Right cardiac atrium (tissue), 5 donors: ENCODE results near the gene AFG3L2. TPM values are rescaled to one million over a fixed set of nuclear protein-coding genes. Genes with fewer than 3 reads are reported as not detected.

Experiments used
- ATAC-seq, 2 donors: fragments of 200-7000 bp; cut with Tn5 transposase; one replicate each; pipeline versions ENCODE4 v1.8.0 to v1.9.1; 2020; ENCODE audit warnings: moderate library complexity in 2 of 2, mild to moderate bottlenecking in 1 of 2
- DNase-seq, 3 donors: peaks; one replicate each; pipeline ENCODE4 v3.0.0-alpha.2; 2020
- H3K27ac ChIP-seq: one replicate; pipeline ENCODE4 v1.5.1; 2013; ENCODE audit warnings: mild to moderate bottlenecking, low read length, control low read depth, moderate library complexity
- H3K27me3 ChIP-seq: one replicate; pipeline ENCODE4 v1.6.1; 2013; ENCODE audit not compliant: control insufficient read depth, insufficient read depth
- H3K4me1 ChIP-seq: one replicate; pipeline ENCODE4 v1.6.1; 2013; ENCODE audit warnings: low read length; ENCODE audit not compliant: control insufficient read depth, insufficient read depth
- H3K4me3 ChIP-seq: one replicate; pipeline ENCODE4 v1.5.1; 2013; ENCODE audit warnings: low read length, control low read depth
- H3K9me3 ChIP-seq: one replicate; pipeline ENCODE4 v1.6.1; 2013; ENCODE audit warnings: low read length; ENCODE audit not compliant: control insufficient read depth
- WGBS: extraction: QIAGEN DNeasy Blood & Tissue Kit; methylation state at CpG from one replicate; pipeline ENCODE4 v1.1.7; 2013; 5-methylcytosine and 5-hydroxymethylcytosine counted together
- intact Hi-C, 4 donors: fragments of 100-400 bp; cut with DNase I; formaldehyde crosslinking; loops; one replicate each; pipeline versions ENCODE4 v1.11.0 to v1.14.0; 2022 to 2023
- polyA plus RNA-seq: library from polyadenylated mRNA; stranded (reverse); fragments of 200-250 nt; gene quantifications from one replicate; pipeline ENCODE4 v1.2.3, GENCODE V29; 2013
- total RNA-seq, 4 donors: library from RNA; stranded (reverse); fragmentation: NEBNext Ultra II Directional; extraction: Animal tissue kit (Norgen Biotek cat#: 25700); gene quantifications; one replicate each; pipeline ENCODE4 v1.2.1, GENCODE V29; 2021
- donor health status: healthy with polysubstance abuse.
- donor health status: DM: no; HTN: yes; CAD: no.
- donor health status: DM: no; HTN: no; CAD: no.
- donor health status: DM: no; HTN: yes; CAD: no; lungs with severe emphysema.
- donor health status: DM: yes; HTN: yes; CAD: no.

AFG3L2 gene
- total and polyA plus RNA-seq, 5 donors = 53.3 to 88.4 (median 75.9) TPM

DNA sequence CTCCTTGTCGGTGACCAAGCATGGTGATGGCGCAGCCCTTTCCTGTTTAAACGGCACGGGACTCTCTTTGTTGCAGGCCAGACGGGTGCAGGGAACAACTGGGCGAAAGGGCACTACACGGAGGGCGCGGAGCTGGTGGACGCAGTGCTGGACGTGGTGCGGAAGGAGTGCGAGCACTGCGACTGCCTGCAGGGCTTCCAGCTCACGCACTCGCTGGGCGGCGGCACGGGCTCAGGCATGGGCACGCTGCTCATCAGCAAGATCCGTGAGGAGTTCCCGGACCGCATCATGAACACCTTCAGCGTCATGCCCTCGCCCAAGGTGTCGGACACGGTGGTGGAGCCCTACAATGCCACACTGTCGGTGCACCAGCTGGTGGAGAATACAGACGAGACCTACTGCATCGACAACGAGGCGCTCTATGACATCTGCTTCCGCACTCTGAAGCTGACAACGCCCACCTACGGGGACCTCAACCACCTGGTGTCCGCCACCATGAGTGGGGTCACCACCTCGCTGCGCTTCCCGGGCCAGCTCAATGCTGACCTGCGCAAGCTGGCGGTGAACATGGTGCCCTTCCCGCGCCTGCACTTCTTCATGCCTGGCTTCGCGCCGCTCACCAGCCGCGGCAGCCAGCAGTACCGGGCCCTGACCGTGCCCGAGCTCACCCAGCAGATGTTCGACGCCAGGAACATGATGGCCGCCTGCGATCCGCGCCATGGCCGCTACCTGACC lies 51.9 kb downstream of the AFG3L2 start:
- Histone ChIP-seq H3K9me3 (no peaks in the 10 kb centered on the region), H3K27me3 (no peaks in the 10 kb centered on the region), H3K4me1 (peaks cover 9% of the 10 kb centered on the region), H3K27ac (no peak overlapping the region), H3K4me3 (no peak overlapping the region)
- WGBS = 97% methylated on average over 58 of the region's 58 CpGs
- intact Hi-C loops = no loop called here
- ATAC-seq = no peak
- peak in 1 of 3 donors; percentile 64 for DNase-seq

DNA sequence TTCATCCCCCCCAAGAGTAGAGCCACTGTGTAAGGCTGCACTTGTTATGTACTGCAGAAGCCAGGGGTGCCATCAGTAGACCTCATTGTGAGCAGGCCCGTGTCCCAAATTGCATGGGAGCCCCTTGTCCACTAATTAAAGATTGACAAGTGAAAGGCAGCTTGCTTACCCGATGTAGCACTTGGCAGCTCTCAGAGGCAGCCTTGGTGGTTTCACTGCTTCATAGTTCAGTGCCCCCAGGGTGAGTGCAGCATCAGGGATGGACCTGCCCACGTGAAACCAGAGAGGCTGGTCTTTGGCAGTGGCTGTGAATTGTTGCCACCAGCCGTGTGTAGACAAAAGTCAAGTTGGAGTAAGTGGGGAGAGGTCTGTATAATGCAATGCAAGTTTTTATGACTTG lies 55.7 kb downstream of the AFG3L2 start:
- WGBS = 47% methylated on average over 4 of the region's 4 CpGs
- peaks cover 8% of the 10 kb centered on the region for H3K4me1 ChIP-seq
- ATAC-seq (no peak), DNase-seq (no peak)
- no peak overlapping the region for H3K4me3 ChIP-seq
- H3K9me3 ChIP-seq = no peaks in the 10 kb centered on the region
- intact Hi-C loops = no loop called here
- no peak overlapping the region for H3K27ac ChIP-seq
- H3K27me3 ChIP-seq = no peaks in the 10 kb centered on the region

DNA sequence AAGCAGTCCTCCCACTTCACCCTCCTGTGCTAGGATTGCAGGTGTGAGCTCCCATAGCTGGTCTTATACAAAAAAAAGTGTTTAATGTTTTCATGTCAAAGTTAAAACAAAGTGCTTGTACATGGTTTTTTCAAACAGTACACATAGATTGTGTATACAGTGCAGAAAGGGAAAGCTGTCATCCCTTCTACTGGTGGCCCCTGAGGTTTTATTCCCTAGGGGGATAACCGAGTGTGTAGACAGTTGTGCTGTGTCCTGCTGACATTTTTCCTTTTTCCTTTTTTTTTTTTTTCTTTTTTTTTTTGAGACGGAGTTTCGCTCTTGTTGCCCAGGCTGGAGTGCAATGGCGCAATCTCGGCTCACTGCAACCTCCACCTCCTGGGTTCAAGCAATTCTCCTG lies 58.2 kb downstream of the AFG3L2 start:
- intact Hi-C loops = loop anchor here in 1 of 4 donors (10.0 kb wide), 1 partner anchor 56 kb away; the partner anchor contains the start of gene AFG3L2
- Histone ChIP-seq H3K4me1 (peaks cover 10% of the 10 kb centered on the region), H3K27ac (peak overlapping the region; percentile 84), H3K9me3 (no peaks in the 10 kb centered on the region), H3K4me3 (no peak overlapping the region), H3K27me3 (no peaks in the 10 kb centered on the region)
- ATAC-seq = no peak
- 63% methylated on average over 5 of the region's 5 CpGs for WGBS
- no peak for DNase-seq

DNA sequence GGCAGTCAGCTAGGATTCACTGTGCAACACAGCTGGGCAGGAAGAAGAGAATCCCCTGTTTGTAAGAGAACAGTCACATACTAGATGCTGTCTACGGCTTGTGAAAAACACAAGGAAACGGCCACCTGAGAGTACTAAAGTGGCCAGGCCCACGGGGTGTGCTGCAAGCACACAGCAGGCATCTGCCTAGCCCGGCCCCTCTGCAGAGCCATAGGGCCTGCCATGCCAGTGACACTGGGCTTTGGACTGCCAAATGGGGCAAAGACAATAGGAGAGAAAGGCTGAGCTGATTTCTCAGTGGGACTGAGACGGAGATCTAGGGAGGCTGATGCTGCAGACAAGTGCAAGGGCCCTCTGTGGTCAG lies 58.7 kb downstream of the AFG3L2 start:
- DNase-seq (no peak), ATAC-seq (peak; percentile 31 to 58)
- intact Hi-C loops = loop anchor here in 1 of 4 donors (10.0 kb wide), 1 partner anchor 56 kb away; the partner anchor contains the start of gene AFG3L2
- Histone ChIP-seq H3K4me3 (no peak overlapping the region), H3K27me3 (no peaks in the 10 kb centered on the region), H3K4me1 (peaks cover 10% of the 10 kb centered on the region), H3K9me3 (no peaks in the 10 kb centered on the region), H3K27ac (peak overlapping the region; percentile 84)
- 25% methylated on average over 5 of the region's 5 CpGs for WGBS

DNA sequence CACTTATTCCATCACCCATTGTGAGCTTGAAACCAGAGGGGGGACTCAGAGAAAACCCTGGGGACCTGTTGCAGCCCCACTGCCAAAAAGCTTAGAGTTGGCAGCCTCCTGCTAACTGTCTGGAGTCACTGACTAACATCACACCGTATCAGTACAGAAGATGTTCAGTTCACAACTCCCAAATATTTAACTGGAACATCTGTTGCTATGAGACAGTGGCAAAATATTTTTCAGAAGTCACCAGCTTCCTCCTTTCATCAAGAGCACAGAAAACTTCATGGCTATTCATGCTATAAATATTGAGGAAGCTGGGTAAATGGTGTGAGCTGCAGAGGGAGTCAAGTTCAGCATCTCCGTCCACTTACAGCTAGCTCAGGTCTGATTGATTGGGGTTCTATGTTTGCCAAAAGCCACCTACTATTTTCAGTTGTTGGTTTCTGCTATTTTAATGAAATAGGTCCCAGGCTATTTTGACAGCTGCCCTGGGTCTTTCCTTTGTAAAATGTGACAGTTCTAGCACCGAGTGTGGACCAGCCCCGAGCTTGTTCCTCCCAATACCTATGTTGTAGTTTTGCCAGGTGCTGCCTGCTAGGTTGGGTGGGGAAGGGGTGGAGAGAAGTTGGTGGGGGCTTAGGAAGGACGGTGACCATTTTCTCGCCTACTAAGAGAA lies 59.2 kb downstream of the AFG3L2 start:
- intact Hi-C loops = loop anchor here in 1 of 4 donors (10.0 kb wide), 1 partner anchor 57 kb away; the partner anchor contains the start of gene AFG3L2
- Histone ChIP-seq H3K27ac (peak overlapping the region; percentile 84), H3K9me3 (no peaks in the 10 kb centered on the region), H3K27me3 (no peaks in the 10 kb centered on the region), H3K4me1 (peaks cover 10% of the 10 kb centered on the region), H3K4me3 (no peak overlapping the region)
- WGBS = 28% methylated on average over 6 of the region's 6 CpGs
- ATAC-seq = peak; percentile 74 to 79
- no peak for DNase-seq

DNA sequence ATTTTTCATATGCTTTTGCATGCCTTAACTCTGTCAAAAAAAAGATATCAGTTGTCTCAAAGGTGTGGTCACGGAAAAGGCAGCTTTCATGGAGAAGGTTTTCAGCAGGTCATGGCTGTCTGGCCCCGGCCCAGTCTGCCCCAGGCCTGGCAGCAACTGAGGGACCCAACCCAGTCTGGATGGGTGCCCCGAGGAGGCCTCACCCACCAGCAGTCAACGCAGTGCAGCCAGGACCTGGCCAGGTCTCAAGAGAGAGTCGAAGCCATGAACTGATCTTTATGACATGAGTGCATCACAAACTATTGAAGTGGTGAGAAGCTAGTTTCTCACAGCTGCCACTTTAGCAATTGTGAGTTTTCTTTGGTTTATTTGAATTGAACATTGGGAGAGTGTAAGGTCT lies 61.1 kb downstream of the AFG3L2 start:
- Histone ChIP-seq H3K9me3 (no peaks in the 10 kb centered on the region), H3K4me1 (peaks cover 7% of the 10 kb centered on the region), H3K27ac (peak overlapping the region; percentile 37), H3K27me3 (no peaks in the 10 kb centered on the region), H3K4me3 (no peak overlapping the region)
- 37% methylated on average over 5 of the region's 5 CpGs for WGBS
- DNase-seq = peak; percentile 83 to 90 (median 87)
- intact Hi-C loops = loop anchor here in 1 of 4 donors (10.0 kb wide), 1 partner anchor 59 kb away; the partner anchor contains the start of gene AFG3L2
- ATAC-seq = peak; percentile 76 to 81

DNA sequence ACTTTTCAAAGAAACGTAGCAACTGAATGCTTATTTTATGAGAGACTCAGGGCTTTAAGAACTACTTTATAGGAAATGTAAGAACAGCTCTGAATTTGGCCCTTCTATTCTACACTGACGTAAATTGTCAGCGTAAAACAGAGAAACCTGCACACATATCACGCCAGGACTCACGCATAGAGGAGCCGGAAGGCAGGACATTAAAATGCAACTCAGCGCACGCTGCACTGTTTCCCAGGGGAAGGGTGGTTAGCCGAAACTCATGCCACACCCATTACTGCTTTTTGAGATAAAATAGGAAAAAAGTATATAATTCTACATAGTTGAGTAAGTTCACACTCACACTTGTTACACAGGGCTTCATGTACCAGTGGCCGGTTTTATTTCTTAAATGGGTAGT lies 61.5 kb downstream of the AFG3L2 start:
- peaks cover 10% of the 10 kb centered on the region for H3K4me1 ChIP-seq
- WGBS = 49% methylated on average over 10 of the region's 10 CpGs
- peak; percentile 25 to 63 for ATAC-seq
- intact Hi-C loops = loop anchor here in 1 of 4 donors (10.0 kb wide), 1 partner anchor 59 kb away; the partner anchor contains the start of gene AFG3L2
- no peaks in the 10 kb centered on the region for H3K9me3 ChIP-seq
- no peak overlapping the region for H3K4me3 ChIP-seq
- peak in 2 of 3 donors; percentile 68 to 75 for DNase-seq
- H3K27ac ChIP-seq = peak overlapping the region; percentile 19
- H3K27me3 ChIP-seq = no peaks in the 10 kb centered on the region

DNA sequence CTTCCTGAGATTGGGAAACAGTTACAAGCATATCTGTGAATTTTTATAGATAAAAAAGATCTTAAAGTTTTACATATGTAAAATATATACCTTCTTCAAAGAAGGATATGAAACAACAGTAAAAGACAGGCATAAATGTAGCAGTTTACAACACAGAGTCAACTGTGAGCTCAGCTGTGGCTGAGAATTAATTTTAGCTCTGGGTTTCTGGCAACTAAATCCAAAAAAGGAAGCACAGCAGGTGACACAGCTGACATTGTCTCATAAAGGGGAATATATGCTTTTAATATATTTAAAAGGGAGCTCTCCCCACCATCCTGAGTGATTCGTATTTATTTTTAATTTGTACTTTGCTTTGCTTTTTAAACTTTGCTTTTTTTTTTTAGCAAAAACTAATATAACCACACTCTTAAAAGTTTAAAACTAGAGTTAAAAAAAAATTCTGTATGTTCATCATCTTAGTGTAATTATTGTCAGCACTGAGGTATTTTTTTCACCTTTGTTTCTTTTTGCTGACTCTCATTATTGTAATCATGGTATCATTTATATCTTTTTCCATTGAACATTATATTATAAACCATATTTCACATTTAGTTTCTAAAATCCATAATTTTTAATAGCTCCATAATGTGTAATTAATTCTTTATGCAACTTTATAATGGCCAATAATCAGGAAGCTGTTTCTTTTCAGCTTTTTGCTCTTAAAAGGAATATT lies 62.3 kb downstream of the AFG3L2 start:
- DNase-seq (no peak), ATAC-seq (no peak)
- H3K27me3 ChIP-seq = no peaks in the 10 kb centered on the region
- H3K4me1 ChIP-seq = peaks cover 10% of the 10 kb centered on the region
- H3K9me3 ChIP-seq = no peaks in the 10 kb centered on the region
- peak overlapping the region; percentile 59 for H3K27ac ChIP-seq
- no peak overlapping the region for H3K4me3 ChIP-seq
- WGBS = 82% methylated on average over 1 of the region's 1 CpG
- intact Hi-C loops = loop anchor here in 1 of 4 donors (10.0 kb wide), 1 partner anchor 60 kb away; the partner anchor contains the start of gene AFG3L2

DNA sequence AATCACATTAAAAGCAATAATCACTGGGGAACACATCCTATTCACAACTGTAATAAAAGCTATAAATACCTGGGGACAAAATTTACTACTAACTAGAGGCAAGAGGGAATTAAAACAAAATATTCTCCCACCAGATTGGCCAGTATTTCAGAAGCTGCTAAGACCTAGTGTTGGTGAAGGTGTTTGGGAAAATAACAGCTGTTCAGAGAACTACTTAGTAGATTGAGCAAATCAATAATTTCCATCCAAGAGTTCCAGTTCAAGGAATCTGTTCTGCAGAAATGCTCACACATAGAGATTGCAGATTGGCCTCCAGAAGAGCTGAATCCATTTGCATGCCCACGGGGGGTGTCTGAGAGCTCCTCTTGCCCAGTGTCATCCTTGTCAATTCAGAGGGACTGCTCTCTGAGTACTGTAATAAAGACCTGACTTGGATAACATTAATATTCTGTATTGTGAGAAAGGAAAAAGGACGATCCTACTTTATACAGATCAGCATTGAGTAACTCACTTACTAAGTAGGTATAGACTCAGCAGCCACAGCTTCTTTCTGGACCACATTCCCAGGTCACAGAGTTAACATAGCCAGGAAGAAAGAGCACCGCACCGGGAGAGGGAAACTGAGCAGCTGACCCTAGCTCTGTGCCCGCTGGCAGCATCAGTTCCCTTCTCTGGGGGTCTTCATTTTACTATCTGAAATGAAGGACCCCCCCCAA lies 63.3 kb downstream of the AFG3L2 start:
- H3K27me3 ChIP-seq = no peaks in the 10 kb centered on the region
- peak overlapping the region; percentile 66 for H3K27ac ChIP-seq
- DNase-seq (no peak), ATAC-seq (no peak)
- intact Hi-C loops = loop anchor here in 1 of 4 donors (10.0 kb wide), 1 partner anchor 61 kb away; the partner anchor contains the start of gene AFG3L2
- H3K4me3 ChIP-seq = no peak overlapping the region
- 76% methylated on average over 5 of the region's 5 CpGs for WGBS
- peaks cover 10% of the 10 kb centered on the region for H3K4me1 ChIP-seq
- H3K9me3 ChIP-seq = no peaks in the 10 kb centered on the region

DNA sequence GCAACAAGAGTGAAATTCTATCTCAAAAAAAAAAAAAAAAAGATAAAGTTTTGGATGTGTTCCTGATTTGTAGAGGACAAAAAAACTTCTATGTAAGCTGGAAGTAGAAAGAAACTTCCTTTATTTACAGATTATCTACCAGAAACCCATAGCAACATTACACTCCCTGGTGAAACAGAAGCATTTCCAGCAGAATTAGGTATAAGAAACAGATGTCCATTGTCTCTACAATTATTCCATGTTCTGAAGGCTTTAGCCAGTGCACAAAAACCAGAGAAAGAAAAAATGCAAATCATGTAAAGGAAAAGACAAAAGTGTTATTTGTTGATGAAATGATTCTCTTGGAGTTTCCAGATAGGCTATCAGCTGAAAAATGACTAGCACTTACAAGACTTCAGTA lies 64.1 kb downstream of the AFG3L2 start:
- H3K4me3 ChIP-seq = no peak overlapping the region
- DNase-seq = no peak
- H3K27ac ChIP-seq = no peak overlapping the region
- intact Hi-C loops = loop anchor here in 1 of 4 donors (10.0 kb wide), 1 partner anchor 62 kb away; the partner anchor contains the start of gene AFG3L2
- H3K27me3 ChIP-seq = no peaks in the 10 kb centered on the region
- H3K4me1 ChIP-seq = peaks cover 5% of the 10 kb centered on the region
- ATAC-seq = no peak
- H3K9me3 ChIP-seq = no peaks in the 10 kb centered on the region
